ENCODE data around the gene KAZN.
A peak's percentile ranks its signal among the peaks of the same experiment; 100 is the strongest.
"Not testable (repeated sequence)": the region's sequence is repeated elsewhere in the genome, so short reads cannot be mapped to it uniquely, and the experiment has no call there.

KAZN gene

DNA sequence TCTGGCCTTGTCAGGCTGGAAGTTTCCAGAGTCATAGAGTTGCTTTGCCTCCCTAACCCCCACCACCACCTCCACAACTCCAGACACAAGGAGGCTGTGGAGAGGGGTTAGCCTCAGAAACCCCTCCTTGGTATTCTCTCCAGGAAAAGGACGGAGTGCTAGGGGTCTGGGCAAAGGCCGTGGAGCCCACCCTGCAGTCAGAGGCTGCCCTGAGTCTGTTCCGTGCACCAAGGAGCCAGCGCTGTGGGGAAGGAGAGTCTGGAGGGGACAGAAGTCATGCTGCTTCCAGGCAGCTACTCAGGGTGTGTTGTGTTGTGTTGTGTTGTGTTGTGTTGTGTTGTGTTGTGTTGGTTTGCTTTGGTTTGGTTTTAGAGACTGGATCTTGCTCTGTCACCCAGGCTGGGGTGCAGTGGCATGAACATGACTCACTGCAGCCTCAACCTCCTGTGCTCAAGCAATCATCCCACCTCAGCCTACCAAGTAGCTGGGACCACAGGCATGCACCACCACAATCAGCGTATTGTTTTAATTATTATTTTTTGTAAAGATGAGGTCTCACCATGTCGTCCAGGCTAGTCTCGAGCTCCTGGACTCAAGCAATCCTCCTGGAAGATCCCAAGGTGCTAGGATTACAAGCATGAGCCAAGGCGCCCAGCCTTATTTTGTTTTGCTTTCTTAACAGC lies 432.9 kb downstream of the KAZN start:
- DNase-seq (ENCODE audit: low read depth in 2 of 2) = no peak

DNA sequence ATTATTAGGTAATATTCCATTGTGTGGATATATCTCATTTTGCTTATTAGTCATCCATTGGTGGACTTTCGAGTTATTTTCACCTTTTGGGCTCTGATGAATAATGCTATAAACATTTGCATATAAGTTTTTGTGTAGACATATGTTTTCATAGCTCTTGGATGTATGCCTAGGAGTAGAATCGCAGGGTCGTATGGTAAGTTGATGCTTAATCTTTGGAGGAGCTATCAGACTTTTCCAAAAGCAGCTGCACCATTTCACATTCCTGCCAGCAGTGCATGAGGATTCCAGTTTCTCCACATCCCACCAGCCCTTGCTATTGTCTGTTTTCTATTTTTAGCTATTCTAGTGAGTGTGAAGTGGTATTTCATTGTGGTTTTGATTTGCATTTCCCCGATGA lies 434.8 kb downstream of the KAZN start:
- no peak for DNase-seq (ENCODE audit: low read depth in 2 of 2)

DNA sequence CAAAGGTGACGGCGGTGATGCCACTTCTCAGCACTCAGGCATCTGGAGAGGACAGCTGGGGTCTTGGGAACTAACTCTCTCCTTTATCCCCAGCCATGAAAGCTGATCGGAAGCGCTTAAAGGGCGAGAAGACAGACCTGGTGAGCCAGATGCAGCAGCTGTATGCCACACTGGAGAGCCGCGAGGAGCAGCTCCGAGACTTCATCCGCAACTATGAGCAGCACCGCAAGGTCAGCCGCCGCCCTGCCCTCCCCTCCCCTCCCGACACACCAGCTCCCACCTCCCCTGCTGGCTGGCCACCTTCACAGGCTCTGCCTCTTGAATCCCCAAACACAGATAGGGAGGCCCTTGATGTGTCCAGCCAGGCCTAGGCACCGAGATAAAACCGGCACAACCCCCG lies 436.2 kb downstream of the KAZN start:
- DNase-seq (ENCODE audit: low read depth in 2 of 2) = no peak

DNA sequence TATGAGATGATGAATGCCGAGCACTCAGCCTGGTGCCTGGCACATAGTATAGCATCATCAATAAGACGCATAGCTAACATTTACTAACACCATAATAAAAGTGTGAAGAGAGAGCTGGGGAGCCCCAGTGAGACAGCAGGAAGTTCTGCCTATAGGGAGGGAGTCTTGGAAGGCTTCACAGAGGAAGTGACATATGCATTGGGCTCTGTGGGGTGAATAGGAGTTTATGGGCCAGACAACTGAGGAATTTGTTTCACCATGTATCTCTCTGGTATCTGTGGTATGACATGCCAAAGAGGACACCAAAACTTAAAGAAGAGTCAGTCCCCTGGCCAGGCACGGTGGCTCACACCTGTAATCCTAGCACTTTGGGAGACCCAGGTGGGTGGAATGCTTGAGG lies 436.8 kb downstream of the KAZN start:
- DNase-seq (ENCODE audit: low read depth in 2 of 2) = no peak

DNA sequence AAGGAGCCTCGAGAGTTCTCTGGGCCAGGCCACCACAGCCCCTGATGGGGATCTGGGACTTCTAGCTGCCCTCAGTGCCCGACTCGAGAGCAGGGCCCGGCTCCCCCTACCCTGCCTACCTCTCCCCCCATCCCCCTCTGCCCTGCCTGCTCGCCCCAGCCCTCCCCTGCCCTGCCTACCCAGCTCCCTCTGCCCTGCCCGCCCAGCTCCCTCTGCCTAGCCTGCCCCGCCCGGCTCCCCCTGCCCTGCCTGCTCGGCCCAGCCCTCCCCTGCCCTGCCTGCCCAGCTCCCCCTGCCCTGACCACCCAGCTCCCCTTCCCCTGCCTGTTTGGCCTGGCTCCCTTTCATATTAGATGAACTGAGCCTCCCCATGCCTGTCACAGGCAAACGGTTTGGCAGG lies 437.6 kb downstream of the KAZN start:
- DNase-seq (ENCODE audit: low read depth in 2 of 2) = no peak

- no peak for DNase-seq (ENCODE audit: low read depth in 2 of 2)
Observed at GRCh38 chr1:15038232-15039016, 439.9 kb downstream of the KAZN start.

DNA sequence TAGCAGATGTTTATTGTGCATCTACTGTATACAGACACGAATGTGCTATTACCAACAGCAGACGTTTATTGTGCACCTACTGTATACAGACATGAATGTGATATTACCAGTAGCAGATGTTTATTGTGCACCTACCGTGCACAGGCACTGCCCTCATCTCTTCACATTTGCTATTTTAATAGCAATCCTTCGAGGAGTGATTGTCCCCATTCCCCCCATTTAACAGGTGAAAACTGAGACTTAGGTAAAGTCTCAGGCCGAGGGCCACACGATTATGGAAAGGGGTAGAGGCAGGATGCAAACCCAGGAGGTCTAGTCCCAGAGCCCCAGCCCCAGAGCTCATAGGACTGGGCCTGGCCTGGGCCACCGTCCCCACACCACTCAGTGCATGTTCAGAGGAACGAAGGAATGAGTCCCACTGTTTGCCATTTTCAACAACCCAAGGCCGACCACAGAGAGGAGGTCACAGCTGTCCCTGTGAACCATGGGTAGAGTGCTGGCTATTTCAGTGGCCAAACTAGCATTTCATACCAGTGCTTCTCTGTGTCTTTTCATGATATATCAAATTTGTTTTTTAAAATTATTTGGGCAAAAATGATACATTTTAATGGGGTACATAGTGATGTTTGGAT lies 440.6 kb downstream of the KAZN start:
- DNase-seq (ENCODE audit: low read depth in 2 of 2) = no peak

DNA sequence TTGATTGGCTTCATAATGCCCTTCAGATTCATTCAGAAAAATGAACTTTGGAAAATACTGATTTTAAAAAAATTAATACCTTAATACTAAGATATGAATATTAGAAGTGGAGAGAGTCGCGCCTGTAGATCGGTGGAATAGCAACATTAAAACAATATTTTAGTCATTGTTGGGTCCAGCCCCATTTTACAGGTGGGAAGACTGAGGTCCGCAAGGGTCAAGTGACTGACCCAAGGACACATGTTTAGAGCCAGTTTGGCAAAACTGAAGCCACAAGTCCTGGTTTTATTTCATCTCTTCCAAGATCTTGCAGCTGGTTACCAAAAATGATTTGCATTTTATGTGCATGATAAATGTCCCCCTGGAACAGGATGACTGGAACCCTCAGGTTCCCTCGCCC lies 441.4 kb downstream of the KAZN start:
- DNase-seq (ENCODE audit: low read depth in 2 of 2) = no peak

DNA sequence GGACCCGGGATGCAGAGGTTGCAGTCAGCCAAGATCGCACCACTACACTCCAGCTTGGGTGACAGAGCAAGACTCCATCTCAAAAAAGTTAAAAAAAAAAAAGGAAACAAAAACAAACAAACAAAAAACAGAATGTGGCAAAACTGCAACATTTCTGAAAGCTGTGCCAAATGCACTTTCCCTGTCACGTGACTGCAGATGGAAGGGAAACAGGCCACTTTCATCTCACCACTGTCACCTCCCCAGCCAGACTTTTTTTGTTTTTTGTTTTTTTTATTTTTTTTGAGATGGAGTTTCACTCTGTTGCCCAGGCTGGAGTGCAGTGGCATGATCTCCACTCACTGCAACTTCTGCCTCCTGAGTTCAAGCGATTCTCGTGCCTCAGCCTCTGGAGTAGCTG lies 442.2 kb downstream of the KAZN start:
- DNase-seq (ENCODE audit: low read depth in 2 of 2) = not testable (repeated sequence)

DNA sequence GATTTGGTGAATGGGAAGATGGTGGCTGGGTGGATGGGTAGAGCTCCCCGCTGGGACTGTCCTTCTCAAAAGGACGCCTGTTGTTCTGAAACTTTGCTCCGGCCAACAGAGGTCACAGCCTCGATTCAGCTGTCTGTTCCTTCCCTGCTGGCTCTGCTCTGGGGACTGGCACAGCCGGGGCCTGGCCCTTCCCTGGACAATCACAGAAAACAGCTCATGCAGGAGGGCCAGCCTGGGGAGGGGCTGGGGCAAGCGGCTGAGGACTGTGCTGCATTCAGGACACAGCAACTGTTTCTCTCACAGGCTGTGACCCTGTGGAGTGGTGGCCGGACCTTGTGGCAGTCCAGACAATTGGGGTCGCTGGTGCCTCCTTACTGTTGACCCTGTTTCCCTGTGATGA lies 444.4 kb downstream of the KAZN start:
- DNase-seq (ENCODE audit: low read depth in 2 of 2) = no peak

DNA sequence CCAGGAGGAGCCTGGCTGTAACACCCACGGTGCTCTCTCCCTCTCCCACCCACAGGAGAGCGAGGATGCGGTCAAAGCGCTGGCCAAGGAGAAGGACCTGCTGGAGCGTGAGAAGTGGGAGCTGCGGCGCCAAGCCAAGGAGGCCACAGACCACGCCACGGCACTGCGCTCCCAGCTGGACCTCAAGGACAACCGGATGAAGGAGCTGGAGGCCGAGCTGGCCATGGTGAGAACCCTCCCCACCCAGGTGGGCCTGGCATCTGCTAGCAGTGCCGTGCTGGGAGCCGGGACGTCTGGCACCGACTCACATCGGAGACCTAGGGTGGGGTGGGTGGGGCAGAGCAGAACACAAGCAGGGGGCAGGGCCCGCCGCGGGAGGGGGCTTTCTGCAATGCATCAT lies 445.4 kb downstream of the KAZN start:
- DNase-seq (ENCODE audit: low read depth in 2 of 2) = no peak

DNA sequence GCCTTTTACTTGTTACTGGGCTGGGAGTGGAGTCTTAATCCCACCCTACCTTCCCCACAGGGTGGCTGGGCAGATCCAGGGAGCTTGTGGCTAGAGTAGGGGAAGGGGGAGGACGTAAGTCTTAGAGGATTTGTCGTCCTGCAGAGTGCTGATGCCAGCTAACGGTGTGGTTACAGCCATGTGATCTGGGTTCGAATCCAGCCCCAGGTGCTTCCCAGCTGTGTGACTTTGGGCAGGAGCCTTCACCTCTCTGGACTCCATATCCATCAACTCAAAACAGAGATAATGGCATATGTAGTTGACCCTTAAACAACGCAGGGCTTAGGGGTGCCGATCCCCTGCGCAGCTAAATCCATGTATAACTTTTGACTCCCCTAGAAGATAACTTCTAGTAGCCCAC lies 446.6 kb downstream of the KAZN start:
- DNase-seq (ENCODE audit: low read depth in 2 of 2) = no peak

- peak in 1 of 2 donors; percentile 11 for DNase-seq (ENCODE audit: low read depth in 2 of 2)
Observed at GRCh38 chr1:15046487-15047165, 448.1 kb downstream of the KAZN start.

DNA sequence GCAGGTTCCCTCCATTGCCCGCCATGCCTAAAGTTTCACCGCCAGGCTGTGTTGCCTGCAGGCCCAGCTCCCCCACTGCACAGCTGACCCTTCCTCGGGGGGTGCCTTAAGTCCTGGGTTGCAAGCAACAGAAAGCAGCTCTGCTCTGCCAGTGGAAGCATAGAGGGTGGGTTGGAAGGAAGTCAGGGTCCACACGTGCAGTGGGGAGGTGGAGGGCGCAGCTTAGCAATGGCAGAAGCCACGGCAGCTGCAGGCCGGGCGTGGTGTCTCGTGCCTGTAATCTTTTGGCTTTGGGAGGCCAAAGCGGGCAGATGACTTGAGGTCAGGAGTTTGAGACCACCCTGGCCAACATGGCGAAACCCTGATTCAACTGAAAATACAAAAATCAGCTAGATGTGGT lies 448.8 kb downstream of the KAZN start:
- no peak for DNase-seq (ENCODE audit: low read depth in 2 of 2)

DNA sequence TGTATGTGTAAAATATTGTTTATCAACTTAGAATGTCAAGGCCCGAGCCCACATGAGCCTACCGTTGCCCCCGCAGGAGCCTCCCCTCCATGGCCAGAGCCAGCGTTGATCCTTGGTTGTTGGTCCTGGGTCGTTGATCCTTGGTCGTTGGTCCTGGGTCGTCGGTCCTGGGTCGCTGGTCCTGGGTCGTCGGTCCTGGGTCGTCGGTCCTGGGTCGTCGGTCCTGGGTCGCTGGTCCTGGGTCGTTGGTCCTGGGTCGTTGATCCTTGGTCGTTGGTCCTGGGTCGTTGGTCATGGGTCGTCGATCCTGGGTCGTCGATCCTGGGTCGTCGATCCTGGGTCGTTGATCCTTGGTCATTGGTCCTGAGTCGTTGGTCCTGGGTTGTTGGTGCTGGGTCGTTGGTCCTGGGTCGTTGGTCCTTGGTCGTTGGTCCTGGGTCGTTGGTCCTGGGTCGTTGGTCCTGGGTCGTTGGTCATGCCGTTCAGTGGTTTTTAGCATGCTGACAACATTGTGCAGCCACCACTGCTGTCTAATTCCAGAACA lies 450.0 kb downstream of the KAZN start:
- DNase-seq (ENCODE audit: low read depth in 2 of 2) = no peak

DNA sequence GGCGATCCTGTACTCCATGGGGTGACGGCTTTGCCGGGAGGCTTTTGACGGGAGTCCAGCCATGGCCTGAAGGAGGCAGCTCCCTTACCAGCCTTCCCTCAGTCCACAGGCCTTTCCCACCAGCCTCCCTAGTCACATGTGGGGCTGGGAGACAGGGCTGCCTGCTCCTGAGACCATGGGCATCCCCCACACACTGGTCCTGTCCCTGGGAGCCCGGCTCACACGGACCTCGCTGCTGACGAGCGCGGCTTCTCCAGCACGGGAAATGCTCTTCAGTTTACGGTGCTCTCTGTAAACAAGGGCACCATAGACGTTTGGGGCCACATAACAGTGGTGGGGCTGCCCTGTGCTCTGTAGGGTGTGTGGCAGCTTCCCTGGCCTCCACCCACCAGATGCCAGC lies 450.6 kb downstream of the KAZN start:
- DNase-seq (ENCODE audit: low read depth in 2 of 2) = no peak

GRCh38 chr1:15051882-15052528 lies 453.5 kb downstream of the KAZN start:
- DNase-seq (ENCODE audit: low read depth in 2 of 2) = no peak

GRCh38 chr1:15053153-15053552 lies 454.7 kb downstream of the KAZN start:
- DNase-seq (ENCODE audit: low read depth in 2 of 2) = no peak

GRCh38 chr1:15055736-15056415 lies 457.4 kb downstream of the KAZN start:
- DNase-seq (ENCODE audit: low read depth in 2 of 2) = no peak

GRCh38 chr1:15056515-15057285 lies 458.2 kb downstream of the KAZN start:
- DNase-seq (ENCODE audit: low read depth in 2 of 2) = no peak
